Measurements from ENCODE around the gene SLC25A23. TPM values are rescaled to one million over a fixed set of nuclear protein-coding genes. Genes with fewer than 3 reads are reported as not detected.

The SLC25A23 gene
- total and polyA plus RNA-seq, 10 of the 15 experiments (the other 5 are each of a cell fraction or from before 2014, with no cell fraction given), result 10.2 to 85.8 (median 50.0) TPM

DNA sequence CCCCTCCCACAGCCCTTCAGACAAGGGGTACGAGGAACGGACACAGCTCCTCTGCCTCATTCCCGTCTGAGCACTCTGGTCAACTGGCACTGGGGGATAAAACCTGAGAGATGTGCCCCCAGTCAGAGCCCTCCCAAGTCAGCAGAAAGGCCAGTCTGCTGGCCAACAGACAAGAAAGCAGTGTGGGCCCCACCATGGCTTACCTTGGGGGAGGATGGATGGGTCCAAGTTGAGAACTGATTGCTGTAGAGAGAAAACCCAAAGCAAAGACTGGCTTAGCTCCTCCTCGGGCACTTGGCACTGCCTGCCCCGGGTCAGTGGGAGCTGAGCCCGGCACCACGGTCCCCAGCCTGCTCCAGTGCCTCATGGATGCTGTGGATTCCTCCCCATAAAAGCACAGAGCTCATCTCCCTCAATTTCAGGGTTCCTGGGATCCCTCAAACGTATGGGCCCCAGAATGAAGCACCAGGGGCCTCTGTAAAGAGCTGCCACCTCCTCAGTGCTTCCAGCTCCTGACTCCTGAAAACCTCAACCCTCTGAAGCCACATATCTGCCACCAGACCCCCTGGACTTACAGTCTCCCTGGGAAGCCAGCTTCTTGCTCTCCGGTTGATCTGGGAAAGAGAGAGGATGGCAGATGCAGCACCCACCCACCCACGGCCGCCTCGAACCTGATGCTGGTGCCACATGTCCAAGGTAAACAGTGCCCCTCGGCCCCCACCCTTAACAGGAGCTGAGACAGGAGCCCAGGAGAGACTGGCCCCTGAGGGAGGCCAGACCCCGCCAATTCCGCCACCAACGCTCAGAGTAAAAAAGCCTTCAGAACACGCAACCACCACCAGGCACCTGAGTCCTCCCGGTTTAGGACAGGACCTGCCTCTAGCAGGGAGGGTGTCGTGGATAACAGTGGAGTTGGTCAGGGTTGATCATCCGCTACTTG is 38.2 kb downstream of the SLC25A23 start:
- ChIA-PET CTCF (interaction anchor here (0.8 kb wide), 1 partner anchor 67 kb away, joined by 3 read pairs; no protein-coding TSS in a partner anchor), RAD21 (ENCODE audit: unreplicated experiment) (interaction anchor here (1.2 kb wide), 1 partner anchor 15 kb away, joined by 4 read pairs; no protein-coding TSS in a partner anchor), SMC1A (ENCODE audit: uncharacterized antibody, unreplicated experiment) (interaction anchor here (0.8 to 1.4 kb wide), 2 partner anchors 49 to 86 kb away, joined by 3 read pairs; partner anchors contain the start of gene ALKBH7), POLR2A (no interaction called here)
- Histone ChIP-seq H3K4me1 (ENCODE audit: control insufficient read depth, insufficient read depth, low read length) (peaks cover 5% of the 10 kb centered on the region), H3K9me3 (replicated peaks; ENCODE audit: control insufficient read depth, insufficient read depth, low read length) (no peaks in the 10 kb centered on the region; the same call in 2 of the 3 replicates), H4K20me1 (ENCODE audit: control insufficient read depth, insufficient read depth) (peaks cover 27% of the 10 kb centered on the region), H3K4me2 (ENCODE audit: control insufficient read depth, insufficient read depth) (peak overlapping the region; percentile 14), H3K4me3 (peak overlapping the region; percentile 93; the same call in 1 of the 2 replicates), H3K27me3 (replicated peaks in 1 of 2; ENCODE audit: control insufficient read depth in 2 of 2, insufficient read depth in 2 of 2, low read length in 1 of 2) (no peaks in the 10 kb centered on the region), H3K9ac (ENCODE audit: control insufficient read depth, insufficient read depth, low read length) (peak overlapping the region; percentile 33; the same call in 1 of the 2 replicates), H3K79me2 (ENCODE audit: control insufficient read depth, insufficient read depth, low read length) (peaks cover 48% of the 10 kb centered on the region), H3K36me3 (ENCODE audit: control insufficient read depth in 2 of 2, insufficient read depth in 2 of 2, low read length in 1 of 2) (peaks cover 20 to 46% of the 10 kb centered on the region in 2 experiments), H2AFZ (ENCODE audit: control insufficient read depth, low read depth, low read length) (no peak overlapping the region), H3K27ac (ENCODE audit: control insufficient read depth, insufficient read depth) (no peak overlapping the region)
- DNase-seq (ENCODE audit: low read depth, low spot score), result no peak
- in situ Hi-C loops (cut with MboI) (no loop called here), intact Hi-C loops (cut with micrococcal nuclease; ENCODE audit: unreplicated experiment) (no loop called here)
- TF ChIP-seq CHD4 (IDR thresholded peaks at IDR 0.05) (no peak), NFYA (IDR thresholded peaks at IDR 0.05; ENCODE audit: borderline replicate concordance, low read depth, low read length) (no peak), SIX5 (IDR thresholded peaks at IDR 0.05; ENCODE audit: low read depth, low read length, severe bottlenecking) (no peak), POLR2A (IDR thresholded peaks at IDR 0.05; ENCODE audit: low read depth, low read length) (peak; percentile 33; the same call in 1 of the 2 replicates), TBL1XR1 (IDR thresholded peaks at IDR 0.05; ENCODE audit: low read depth, low read length) (no peak)
- BruUV-seq (replicated peaks), result no TSS peak
- no peak for FAIRE-seq
- ATAC-seq, result no peak
- 89% methylated on average over 20 of the region's 20 CpGs for WGBS (ENCODE audit: insufficient coverage, insufficient replicate concordance, low lambda C conversion rate, missing lambda C conversion rate)

- Histone ChIP-seq H3K27me3 (replicated peaks in 1 of 2; ENCODE audit: control insufficient read depth in 2 of 2, insufficient read depth in 2 of 2, low read length in 1 of 2) (no peaks in the 10 kb centered on the region), H3K4me1 (ENCODE audit: control insufficient read depth, insufficient read depth, low read length) (no peaks in the 10 kb centered on the region), H3K27ac (ENCODE audit: control insufficient read depth, insufficient read depth) (no peak overlapping the region), H3K79me2 (ENCODE audit: control insufficient read depth, insufficient read depth, low read length) (peaks cover 39% of the 10 kb centered on the region), H3K36me3 (ENCODE audit: control insufficient read depth in 2 of 2, insufficient read depth in 2 of 2, low read length in 1 of 2) (peaks cover 27 to 63% of the 10 kb centered on the region in 2 experiments), H2AFZ (ENCODE audit: control insufficient read depth, low read depth, low read length) (no peak overlapping the region), H3K9ac (ENCODE audit: control insufficient read depth, insufficient read depth, low read length) (no peak overlapping the region), H4K20me1 (ENCODE audit: control insufficient read depth, insufficient read depth) (peaks cover 24% of the 10 kb centered on the region), H3K4me2 (ENCODE audit: control insufficient read depth, insufficient read depth) (no peak overlapping the region), H3K9me3 (replicated peaks; ENCODE audit: control insufficient read depth, insufficient read depth, low read length) (no peaks in the 10 kb centered on the region), H3K4me3 (no peak overlapping the region)
- in situ Hi-C loops (cut with MboI), result no loop called here
- CTCF ChIA-PET, result interaction anchor here (0.7 kb wide), 1 partner anchor 485 kb away, joined by 3 read pairs; no protein-coding TSS in a partner anchor
- RAD21 ChIA-PET (ENCODE audit: unreplicated experiment), result no interaction called here
- no peak for FAIRE-seq
- no TSS peak for BruUV-seq (replicated peaks)
- 96% methylated on average over 18 of the region's 19 CpGs for WGBS (ENCODE audit: insufficient coverage, insufficient replicate concordance, low lambda C conversion rate, missing lambda C conversion rate)
- DNase-seq (ENCODE audit: low read depth, low spot score), result no peak
- no peak for ATAC-seq
- POLR2A ChIA-PET, result no interaction called here
- intact Hi-C loops (cut with micrococcal nuclease; ENCODE audit: unreplicated experiment), result no loop called here
- TF ChIP-seq POLR2A (IDR thresholded peaks at IDR 0.05; ENCODE audit: low read depth, low read length) (0 out of 2 replicates have a peak, but pooled peaks have one; percentile 19), POLR2AphosphoS5 (IDR thresholded peaks at IDR 0.05; ENCODE audit: low read length) (no peak; the same call in 1 of the 2 replicates)
- SMC1A ChIA-PET (ENCODE audit: uncharacterized antibody, unreplicated experiment), result no interaction called here
These were observed 41.0 kb downstream of the SLC25A23 start for GRCh38 chr19:6418562-6418932.
